Endodermal cell (in vitro differentiated cells): Measurements from ENCODE around the gene ASPSCR1. TPM values are rescaled to one million over a fixed set of nuclear protein-coding genes. Genes with fewer than 3 reads are reported as not detected.

Experiments
- DNase-seq: peaks from one replicate; pipeline ENCODE4 v3.0.0-alpha.2; 2017
- H3K27ac ChIP-seq: 2 replicates; pipeline ENCODE4 v1.5.1; 2013; ENCODE audit warnings: mild to moderate bottlenecking, low read depth, low read length, moderate library complexity
- H3K27me3 ChIP-seq: 2 replicates; pipeline ENCODE4 v1.6.1; 2013; ENCODE audit warnings: mild to moderate bottlenecking, low read length, moderate library complexity; ENCODE audit not compliant: insufficient read depth, control insufficient read depth, poor library complexity, severe bottlenecking
- H3K36me3 ChIP-seq: 2 replicates; pipeline ENCODE4 v1.7.0; 2013; ENCODE audit warnings: mild to moderate bottlenecking, low read length, moderate library complexity; ENCODE audit not compliant: control insufficient read depth, insufficient read depth
- H3K4me1 ChIP-seq: one replicate; pipeline ENCODE4 v1.7.0; 2013; ENCODE audit warnings: low read length; ENCODE audit not compliant: control insufficient read depth, insufficient read depth
- H3K4me3 ChIP-seq: 2 replicates; pipeline ENCODE4 v1.5.1; 2013; ENCODE audit warnings: mild to moderate bottlenecking, low read length, moderate library complexity
- H3K9ac ChIP-seq: 2 replicates; pipeline ENCODE4 v1.6.1; 2013; ENCODE audit warnings: mild to moderate bottlenecking, low read length, moderate library complexity; ENCODE audit not compliant: poor library complexity, severe bottlenecking; ENCODE audit errors: extremely low read depth
- H3K9me3 ChIP-seq: 2 replicates; pipeline ENCODE4 v1.6.1; 2013; ENCODE audit warnings: mild to moderate bottlenecking, low read length, moderate library complexity; ENCODE audit not compliant: control insufficient read depth
- H3K27ac Mint-ChIP-seq: 2 replicates; pipeline ENCODE4 v1.8.0; 2020; ENCODE audit warnings: mixed read lengths
- H3K27me3 Mint-ChIP-seq: 2 replicates; pipeline ENCODE4 v1.8.0; 2021; ENCODE audit warnings: mild to moderate bottlenecking, mixed read lengths; ENCODE audit not compliant: insufficient read depth
- H3K36me3 Mint-ChIP-seq: 2 replicates; pipeline ENCODE4 v1.8.0; 2020; ENCODE audit warnings: low read depth, mixed read lengths
- H3K4me1 Mint-ChIP-seq: 2 replicates; pipeline ENCODE4 v1.8.0; 2020; ENCODE audit warnings: mixed read lengths
- H3K4me3 Mint-ChIP-seq: 2 replicates; pipeline ENCODE4 v1.8.0; 2020; ENCODE audit warnings: mild to moderate bottlenecking, moderate library complexity, mixed read lengths
- H3K9me3 Mint-ChIP-seq: 2 replicates; pipeline ENCODE4 v1.8.0; 2020; ENCODE audit warnings: mild to moderate bottlenecking, mixed read lengths
- WGBS, 2 experiments: methylation state at CpG; one replicate each; pipeline versions ENCODE4 v1.1.5 to v1.1.7; 2013; ENCODE audit warnings: missing lambda C conversion rate in 2 of 2, mixed read lengths in 1 of 2; ENCODE audit not compliant: insufficient coverage in 1 of 2, insufficient read length in 1 of 2; 5-methylcytosine and 5-hydroxymethylcytosine counted together
- total RNA-seq, 2 donors: library from RNA; stranded (reverse); fragmentation: NEBNext Ultra II Directional in 1 of 2; extraction: Animal tissue kit (Norgen Biotek cat#: 25700) in 1 of 2; gene quantifications; 2 replicates in 1 of 2; 3 replicates in 1 of 2; pipeline ENCODE4 v1.2.1, GENCODE V29; 2021
- TF ChIP-seq, protein P1 (sequence below): fragments of 200-600 bp; sonication (generic); conservative IDR thresholded peaks from 2 replicates; pipeline ENCODE4 v1.5.0; 2021; ENCODE audit warnings: antibody characterized with exemption, mild to moderate bottlenecking

Gene ASPSCR1
- total RNA-seq, 2 donors from 2014 or later, result 50.8 to 65.4 TPM

DNA sequence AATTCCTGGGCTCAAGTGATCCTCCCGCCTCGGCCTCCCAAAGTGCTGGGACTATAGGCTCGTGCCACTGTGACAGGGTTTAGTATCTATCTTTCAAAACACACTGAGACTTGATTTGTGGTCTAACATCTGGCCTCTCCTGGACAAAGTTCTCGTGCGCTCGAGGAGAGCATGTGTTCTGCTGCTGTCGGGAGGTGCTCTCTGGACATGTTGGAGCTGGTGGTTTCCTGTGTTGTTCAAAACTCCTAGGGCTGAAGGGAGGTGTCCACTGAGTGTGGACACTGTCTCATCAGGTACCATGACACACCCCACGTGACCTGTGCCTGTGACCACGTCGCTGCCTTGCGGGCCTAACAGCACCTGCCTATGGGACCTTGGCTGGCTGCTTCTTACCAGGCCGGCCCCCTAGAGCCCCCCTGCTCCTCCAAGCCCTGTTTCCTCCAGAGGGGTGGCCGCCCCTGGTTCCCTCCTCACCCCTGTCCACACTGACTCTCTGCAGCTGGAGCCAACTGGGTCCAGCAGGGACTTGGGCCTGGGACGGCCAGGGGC lies 68.6 kb downstream of the ASPSCR1 start:
- Mint-ChIP-seq H3K4me3 (no peak overlapping the region), H3K36me3 (peaks cover 11% of the 10 kb centered on the region), H3K27me3 (peaks cover 6% of the 10 kb centered on the region), H3K4me1 (peaks cover 4% of the 10 kb centered on the region), H3K27ac (no peak overlapping the region), H3K9me3 (peaks cover 6% of the 10 kb centered on the region)
- no peaks in the 10 kb centered on the region for H3K27me3 ChIP-seq
- no peaks in the 10 kb centered on the region for H3K4me1 ChIP-seq
- TF ChIP-seq, protein P1, sequence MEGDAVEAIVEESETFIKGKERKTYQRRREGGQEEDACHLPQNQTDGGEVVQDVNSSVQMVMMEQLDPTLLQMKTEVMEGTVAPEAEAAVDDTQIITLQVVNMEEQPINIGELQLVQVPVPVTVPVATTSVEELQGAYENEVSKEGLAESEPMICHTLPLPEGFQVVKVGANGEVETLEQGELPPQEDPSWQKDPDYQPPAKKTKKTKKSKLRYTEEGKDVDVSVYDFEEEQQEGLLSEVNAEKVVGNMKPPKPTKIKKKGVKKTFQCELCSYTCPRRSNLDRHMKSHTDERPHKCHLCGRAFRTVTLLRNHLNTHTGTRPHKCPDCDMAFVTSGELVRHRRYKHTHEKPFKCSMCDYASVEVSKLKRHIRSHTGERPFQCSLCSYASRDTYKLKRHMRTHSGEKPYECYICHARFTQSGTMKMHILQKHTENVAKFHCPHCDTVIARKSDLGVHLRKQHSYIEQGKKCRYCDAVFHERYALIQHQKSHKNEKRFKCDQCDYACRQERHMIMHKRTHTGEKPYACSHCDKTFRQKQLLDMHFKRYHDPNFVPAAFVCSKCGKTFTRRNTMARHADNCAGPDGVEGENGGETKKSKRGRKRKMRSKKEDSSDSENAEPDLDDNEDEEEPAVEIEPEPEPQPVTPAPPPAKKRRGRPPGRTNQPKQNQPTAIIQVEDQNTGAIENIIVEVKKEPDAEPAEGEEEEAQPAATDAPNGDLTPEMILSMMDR, result no peak
- DNase-seq, result no peak
- no peak overlapping the region for H3K9ac ChIP-seq
- peaks cover 22% of the 10 kb centered on the region for H3K36me3 ChIP-seq
- no peak overlapping the region for H3K4me3 ChIP-seq
- WGBS, 2 experiments, result 90 to 92% methylated on average over 7 to 14 of the region's 14 CpGs
- no peaks in the 10 kb centered on the region for H3K9me3 ChIP-seq
- no peak overlapping the region for H3K27ac ChIP-seq

DNA sequence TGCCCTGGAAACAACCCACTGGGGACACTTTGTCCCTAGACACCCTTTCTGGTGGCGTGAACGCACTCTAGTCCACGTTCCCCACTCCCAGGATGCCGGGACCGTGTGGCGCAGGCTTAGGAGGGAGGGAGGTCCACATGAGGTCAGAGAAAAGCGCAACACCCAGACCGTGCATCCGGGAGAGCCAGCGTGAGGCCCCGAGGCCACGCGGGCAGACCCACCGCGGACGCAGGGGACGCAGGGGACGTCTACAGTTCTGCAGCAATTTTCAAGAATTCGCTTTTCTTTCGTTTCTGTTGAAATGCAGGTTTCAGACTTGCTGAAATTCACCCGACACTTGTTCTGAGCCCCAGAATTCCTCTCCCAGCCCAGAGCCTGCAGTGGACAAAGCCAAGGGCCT lies 69.5 kb downstream of the ASPSCR1 start:
- peaks cover 4% of the 10 kb centered on the region for H3K4me1 Mint-ChIP-seq
- H3K27ac ChIP-seq, result no peak overlapping the region

DNA sequence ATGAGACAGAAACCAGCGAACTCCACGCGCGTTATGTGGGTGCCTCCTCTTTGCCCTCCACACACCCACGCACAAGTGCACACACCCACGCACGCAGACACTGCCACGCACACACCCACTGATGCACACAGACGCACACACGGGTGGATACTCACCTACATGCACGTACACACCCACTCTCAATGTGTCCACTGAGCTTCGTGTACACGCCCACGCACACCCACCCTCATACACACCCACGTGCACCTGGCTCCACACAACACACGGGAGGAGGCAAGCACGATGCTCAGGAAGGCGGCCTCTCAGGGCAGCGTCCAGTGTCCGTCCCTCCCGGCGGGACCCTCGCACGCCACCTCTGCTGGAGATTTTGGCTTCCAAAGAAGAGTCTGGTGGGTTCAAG lies 70.0 kb downstream of the ASPSCR1 start:
- Mint-ChIP-seq H3K4me3 (no peak overlapping the region), H3K9me3 (no peaks in the 10 kb centered on the region)
- TF ChIP-seq, protein P1, result no peak

More for the DNA sequence above, 69.5 kb downstream of the ASPSCR1 start:
- H3K9me3 Mint-ChIP-seq, result no peaks in the 10 kb centered on the region
- TF ChIP-seq, protein P1, result no peak
- WGBS, 2 experiments, result 97 to 98% methylated on average over 21 of the region's 21 CpGs
- no peaks in the 10 kb centered on the region for H3K9me3 ChIP-seq
- H3K27me3 Mint-ChIP-seq, result no peaks in the 10 kb centered on the region
- DNase-seq, result no peak
- no peak overlapping the region for H3K4me3 ChIP-seq
- H3K27me3 ChIP-seq, result no peaks in the 10 kb centered on the region
- H3K4me1 ChIP-seq, result no peaks in the 10 kb centered on the region
- H3K9ac ChIP-seq, result no peak overlapping the region
- H3K27ac Mint-ChIP-seq, result no peak overlapping the region
- peaks cover 22% of the 10 kb centered on the region for H3K36me3 ChIP-seq
- H3K36me3 Mint-ChIP-seq, result peaks cover 11% of the 10 kb centered on the region
- H3K4me3 Mint-ChIP-seq, result no peak overlapping the region

More for the DNA sequence above, 70.0 kb downstream of the ASPSCR1 start:
- no peak overlapping the region for H3K27ac Mint-ChIP-seq
- peaks cover 11% of the 10 kb centered on the region for H3K36me3 Mint-ChIP-seq
- H3K27me3 ChIP-seq, result no peaks in the 10 kb centered on the region
- peaks cover 4% of the 10 kb centered on the region for H3K4me1 Mint-ChIP-seq
- H3K36me3 ChIP-seq, result peaks cover 22% of the 10 kb centered on the region
- no peak for DNase-seq
- no peaks in the 10 kb centered on the region for H3K9me3 ChIP-seq
- no peak overlapping the region for H3K27ac ChIP-seq
- H3K4me3 ChIP-seq, result no peak overlapping the region
- no peaks in the 10 kb centered on the region for H3K27me3 Mint-ChIP-seq
- 93 to 95% methylated on average over 13 to 24 of the region's 24 CpGs for WGBS, 2 experiments
- H3K4me1 ChIP-seq, result no peaks in the 10 kb centered on the region
- H3K9ac ChIP-seq, result no peak overlapping the region
